HG02981 (cell line): ENCODE measurements around the gene UQCC5.
"Not testable (repeated sequence)": the region's sequence is repeated elsewhere in the genome, so short reads cannot be mapped to it uniquely, and the experiment has no call there.

ENCODE experiments used
- ATAC-seq: cut with Tn5 transposase; IDR thresholded peaks from one replicate; pipeline ENCODE4 v1.9.1; 2021; ENCODE audit warnings: mild to moderate bottlenecking, moderate library complexity; ENCODE audit not compliant: unreplicated experiment

UQCC5 gene

GRCh38 chr3:52521881-52522650 lies 14.3 kb upstream of the UQCC5 start:
- ATAC-seq: no peak

GRCh38 chr3:52522651-52523251 lies 13.7 kb upstream of the UQCC5 start:
- ATAC-seq: no peak

- no peak for ATAC-seq
Measured at GRCh38 chr3:52523386-52524257, 12.8 kb upstream of the UQCC5 start.

- no peak for ATAC-seq
Measured at GRCh38 chr3:52524258-52524751, 12.1 kb upstream of the UQCC5 start.

GRCh38 chr3:52524752-52525679 lies 11.4 kb upstream of the UQCC5 start:
- no peak for ATAC-seq

GRCh38 chr3:52525680-52526561 lies 10.5 kb upstream of the UQCC5 start:
- ATAC-seq: no peak

- ATAC-seq: not testable (repeated sequence)
Measured at GRCh38 chr3:52526671-52527038, 9.8 kb upstream of the UQCC5 start.

GRCh38 chr3:52527039-52527731 lies 9.2 kb upstream of the UQCC5 start:
- ATAC-seq: no peak

GRCh38 chr3:52527732-52528585 lies 8.4 kb upstream of the UQCC5 start:
- ATAC-seq: no peak

GRCh38 chr3:52528586-52529375 lies 7.6 kb upstream of the UQCC5 start:
- ATAC-seq: no peak

- no peak for ATAC-seq
Measured at GRCh38 chr3:52529376-52530333, 6.8 kb upstream of the UQCC5 start.

GRCh38 chr3:52530918-52531826 lies 5.2 kb upstream of the UQCC5 start:
- ATAC-seq: no peak

GRCh38 chr3:52531860-52532516 lies 4.4 kb upstream of the UQCC5 start:
- ATAC-seq: no peak

- no peak for ATAC-seq
Measured at GRCh38 chr3:52532517-52532837, 3.9 kb upstream of the UQCC5 start.
